ENCODE measurements around the gene CACNA2D1. TPM values are rescaled to one million over a fixed set of nuclear protein-coding genes. Genes with fewer than 3 reads are reported as not detected.

CACNA2D1 gene
- polyA plus RNA-seq, 2 of the 4 experiments (the other 2 are of a cell fraction): 18.0 to 32.9 TPM

DNA sequence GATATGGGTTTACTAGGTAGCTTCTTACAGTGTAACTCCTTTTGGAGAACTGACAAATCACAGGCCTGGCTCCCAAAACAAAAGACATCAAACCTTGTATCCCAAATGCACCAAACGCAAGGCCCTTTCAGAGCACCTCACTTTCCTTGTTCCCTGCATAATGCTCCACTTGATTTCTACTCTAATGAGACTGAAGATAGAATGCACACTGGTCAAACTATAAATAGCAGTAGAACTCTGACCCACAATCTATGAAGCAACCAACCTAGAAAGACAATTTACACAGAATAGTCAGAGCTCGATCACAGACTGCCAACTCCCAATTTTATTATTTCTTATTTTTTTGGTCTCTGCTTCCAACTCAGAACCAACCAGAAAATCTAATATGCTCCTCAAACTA lies 214.4 kb downstream of the CACNA2D1 start:
- FAIRE-seq: no peak
- ATAC-seq: no peak
- H3K4me2 ChIP-seq: no peak overlapping the region
- POLR2A ChIA-PET: no interaction called here
- WGBS (ENCODE audit: missing lambda C conversion rate): 94% methylated on average over 2 of the region's 2 CpGs
- H3K27ac ChIP-seq: no peak overlapping the region
- CTCF ChIA-PET: interaction anchor here (0.8 to 1.8 kb wide), 4 partner anchors 20 to 500 kb away, joined by 3 to 7 read pairs (median 4); no protein-coding TSS in a partner anchor
- DNase-seq (ENCODE audit: low read depth in 1 of 2, low spot score in 1 of 2): no peak
- H3K9me3 ChIP-seq: no peaks in the 10 kb centered on the region
- 0 out of 3 replicates have a peak, but pooled peaks cover 7% of the 10 kb centered on the region for H3K4me1 ChIP-seq
- TF ChIP-seq MYC (IDR thresholded peaks at IDR 0.05; ENCODE audit: borderline replicate concordance, low read length) (no peak), FOSL2 (IDR thresholded peaks at IDR 0.05) (no peak), FOSL2 (CRISPR knock-in tag; IDR thresholded peaks at IDR 0.05) (no peak), NPAS2 (CRISPR knock-in tag; IDR thresholded peaks at IDR 0.05; ENCODE audit: borderline replicate concordance) (no peak), BHLHE40 (IDR thresholded peaks at IDR 0.05; ENCODE audit: low read depth, low read length) (no peak), CEBPB (IDR thresholded peaks at IDR 0.05) (no peak), RAD21 (conservative IDR thresholded peaks at IDR 0.05 in 1 of 2, IDR thresholded peaks at IDR 0.05 in 1 of 2) (no peak), HOXB13 (CRISPR knock-in tag; IDR thresholded peaks at IDR 0.05; ENCODE audit: low read depth) (no peak), GATA3 (IDR thresholded peaks at IDR 0.05; ENCODE audit: borderline replicate concordance) (no peak), HDAC2 (IDR thresholded peaks at IDR 0.05) (no peak), KDM1A (IDR thresholded peaks at IDR 0.05; ENCODE audit: low read depth) (no peak), RFX5 (IDR thresholded peaks at IDR 0.05) (no peak), JUN (IDR thresholded peaks at IDR 0.05) (no peak), KDM5A (IDR thresholded peaks at IDR 0.05) (no peak), ZNF302 (CRISPR knock-in tag; IDR thresholded peaks at IDR 0.05) (no peak), MAFK (IDR thresholded peaks at IDR 0.05; ENCODE audit: partially characterized antibody) (no peak), ZFP36 (IDR thresholded peaks at IDR 0.05; ENCODE audit: borderline replicate concordance, partially characterized antibody) (no peak)
- TF ChIP-seq, protein P1, sequence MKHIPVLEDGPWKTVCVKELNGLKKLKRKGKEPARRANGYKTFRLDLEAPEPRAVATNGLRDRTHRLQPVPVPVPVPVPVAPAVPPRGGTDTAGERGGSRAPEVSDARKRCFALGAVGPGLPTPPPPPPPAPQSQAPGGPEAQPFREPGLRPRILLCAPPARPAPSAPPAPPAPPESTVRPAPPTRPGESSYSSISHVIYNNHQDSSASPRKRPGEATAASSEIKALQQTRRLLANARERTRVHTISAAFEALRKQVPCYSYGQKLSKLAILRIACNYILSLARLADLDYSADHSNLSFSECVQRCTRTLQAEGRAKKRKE (CRISPR knock-in tag; IDR thresholded peaks at IDR 0.05; ENCODE audit: low read depth): no peak
- TF ChIP-seq, protein P2, sequence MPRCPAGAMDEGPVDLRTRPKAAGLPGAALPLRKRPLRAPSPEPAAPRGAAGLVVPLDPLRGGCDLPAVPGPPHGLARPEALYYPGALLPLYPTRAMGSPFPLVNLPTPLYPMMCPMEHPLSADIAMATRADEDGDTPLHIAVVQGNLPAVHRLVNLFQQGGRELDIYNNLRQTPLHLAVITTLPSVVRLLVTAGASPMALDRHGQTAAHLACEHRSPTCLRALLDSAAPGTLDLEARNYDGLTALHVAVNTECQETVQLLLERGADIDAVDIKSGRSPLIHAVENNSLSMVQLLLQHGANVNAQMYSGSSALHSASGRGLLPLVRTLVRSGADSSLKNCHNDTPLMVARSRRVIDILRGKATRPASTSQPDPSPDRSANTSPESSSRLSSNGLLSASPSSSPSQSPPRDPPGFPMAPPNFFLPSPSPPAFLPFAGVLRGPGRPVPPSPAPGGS (IDR thresholded peaks at IDR 0.05): no peak
- TF ChIP-seq, protein P3, sequence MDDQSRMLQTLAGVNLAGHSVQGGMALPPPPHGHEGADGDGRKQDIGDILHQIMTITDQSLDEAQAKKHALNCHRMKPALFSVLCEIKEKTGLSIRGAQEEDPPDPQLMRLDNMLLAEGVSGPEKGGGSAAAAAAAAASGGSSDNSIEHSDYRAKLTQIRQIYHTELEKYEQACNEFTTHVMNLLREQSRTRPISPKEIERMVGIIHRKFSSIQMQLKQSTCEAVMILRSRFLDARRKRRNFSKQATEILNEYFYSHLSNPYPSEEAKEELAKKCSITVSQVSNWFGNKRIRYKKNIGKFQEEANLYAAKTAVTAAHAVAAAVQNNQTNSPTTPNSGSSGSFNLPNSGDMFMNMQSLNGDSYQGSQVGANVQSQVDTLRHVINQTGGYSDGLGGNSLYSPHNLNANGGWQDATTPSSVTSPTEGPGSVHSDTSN (IDR thresholded peaks at IDR 0.05): no peak
- TF ChIP-seq, protein P4, sequence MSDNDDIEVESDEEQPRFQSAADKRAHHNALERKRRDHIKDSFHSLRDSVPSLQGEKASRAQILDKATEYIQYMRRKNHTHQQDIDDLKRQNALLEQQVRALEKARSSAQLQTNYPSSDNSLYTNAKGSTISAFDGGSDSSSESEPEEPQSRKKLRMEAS (IDR thresholded peaks at IDR 0.05): no peak
- no peak overlapping the region for H3K4me3 ChIP-seq

DNA sequence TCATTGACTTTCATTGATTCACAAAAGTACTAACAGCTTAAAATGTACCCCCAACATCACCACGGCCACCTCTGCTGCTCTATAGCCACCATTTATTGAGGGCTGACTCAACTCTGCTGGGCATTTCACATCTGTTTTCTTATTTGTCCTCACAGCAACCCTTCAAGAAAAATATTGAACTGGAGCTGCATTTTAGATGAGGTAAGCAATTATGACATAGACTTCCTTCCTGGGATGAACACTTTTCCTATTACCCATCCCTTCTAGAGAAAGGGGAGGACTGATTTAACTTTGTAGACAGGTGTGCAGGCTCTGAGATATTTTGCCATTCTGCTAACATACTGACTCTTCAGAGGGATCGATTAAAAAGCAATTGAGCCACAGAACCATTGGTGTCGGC lies 217.4 kb downstream of the CACNA2D1 start:
- DNase-seq (ENCODE audit: low read depth in 1 of 2, low spot score in 1 of 2): no peak

DNA sequence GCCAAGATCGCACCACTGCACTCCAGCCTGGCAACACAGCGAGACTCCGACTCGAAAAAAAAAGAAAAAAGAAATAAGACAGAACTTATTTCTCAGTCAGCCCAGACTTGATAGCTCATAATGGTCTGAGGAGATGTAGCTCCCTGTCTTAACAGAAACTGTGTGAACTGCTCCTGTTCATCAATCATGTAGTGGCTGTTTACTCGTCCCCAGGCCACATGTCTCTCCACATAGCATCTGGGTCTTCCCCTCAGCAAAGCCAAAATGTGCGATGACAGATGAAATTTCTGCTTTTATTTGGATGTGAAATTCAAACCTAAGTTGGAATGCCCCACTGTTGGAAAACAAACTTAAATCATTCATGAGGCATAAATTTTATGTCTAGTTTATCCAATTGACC lies 219.0 kb downstream of the CACNA2D1 start:
- WGBS (ENCODE audit: missing lambda C conversion rate): 91% methylated on average over 6 of the region's 6 CpGs
- ATAC-seq: no peak
- FAIRE-seq: no peak
- TF ChIP-seq EHF (CRISPR knock-in tag; IDR thresholded peaks at IDR 0.05): no peak
- no peak for TF ChIP-seq CBX8 (IDR thresholded peaks at IDR 0.05)
- TF ChIP-seq, protein P4 (IDR thresholded peaks at IDR 0.05): no peak
- TF ChIP-seq, protein P5, sequence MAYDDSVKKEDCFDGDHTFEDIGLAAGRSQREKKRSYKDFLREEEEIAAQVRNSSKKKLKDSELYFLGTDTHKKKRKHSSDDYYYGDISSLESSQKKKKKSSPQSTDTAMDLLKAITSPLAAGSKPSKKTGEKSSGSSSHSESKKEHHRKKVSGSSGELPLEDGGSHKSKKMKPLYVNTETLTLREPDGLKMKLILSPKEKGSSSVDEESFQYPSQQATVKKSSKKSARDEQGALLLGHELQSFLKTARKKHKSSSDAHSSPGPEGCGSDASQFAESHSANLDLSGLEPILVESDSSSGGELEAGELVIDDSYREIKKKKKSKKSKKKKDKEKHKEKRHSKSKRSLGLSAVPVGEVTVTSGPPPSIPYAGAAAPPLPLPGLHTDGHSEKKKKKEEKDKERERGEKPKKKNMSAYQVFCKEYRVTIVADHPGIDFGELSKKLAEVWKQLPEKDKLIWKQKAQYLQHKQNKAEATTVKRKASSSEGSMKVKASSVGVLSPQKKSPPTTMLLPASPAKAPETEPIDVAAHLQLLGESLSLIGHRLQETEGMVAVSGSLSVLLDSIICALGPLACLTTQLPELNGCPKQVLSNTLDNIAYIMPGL (CRISPR knock-in tag; IDR thresholded peaks at IDR 0.05; ENCODE audit: borderline replicate concordance): no peak
- no peak for TF ChIP-seq ZSCAN20 (CRISPR knock-in tag; IDR thresholded peaks at IDR 0.05)
- TF ChIP-seq HEYL (CRISPR knock-in tag; IDR thresholded peaks at IDR 0.05): no peak
- no peak for TF ChIP-seq FOSB (CRISPR knock-in tag; IDR thresholded peaks at IDR 0.05)
- no peak for TF ChIP-seq POLR2A (IDR thresholded peaks at IDR 0.05; ENCODE audit: low read length)
- no peak for TF ChIP-seq JUNB (IDR thresholded peaks at IDR 0.05)
- TF ChIP-seq KDM1A (IDR thresholded peaks at IDR 0.05; ENCODE audit: low read depth): no peak
- TF ChIP-seq, protein P1 (CRISPR knock-in tag; IDR thresholded peaks at IDR 0.05; ENCODE audit: low read depth): no peak

More for the DNA sequence above, 217.4 kb downstream of the CACNA2D1 start:
- H3K4me3 ChIP-seq: no peak overlapping the region
- no peaks in the 10 kb centered on the region for H3K9me3 ChIP-seq
- TF ChIP-seq HEYL (CRISPR knock-in tag; IDR thresholded peaks at IDR 0.05) (no peak), MAFK (IDR thresholded peaks at IDR 0.05; ENCODE audit: partially characterized antibody) (peak; percentile 65)
- H3K4me2 ChIP-seq: no peak overlapping the region
- ATAC-seq: no peak
- H3K4me1 ChIP-seq: 0 out of 3 replicates have a peak, but pooled peaks cover 2% of the 10 kb centered on the region
- no peak for FAIRE-seq
- POLR2A ChIA-PET: no interaction called here
- no peak overlapping the region for H3K27ac ChIP-seq
- 95% methylated on average over 3 of the region's 3 CpGs for WGBS (ENCODE audit: missing lambda C conversion rate)
- CTCF ChIA-PET: interaction anchor here (1.6 kb wide), 1 partner anchor 52 kb away, joined by 3 read pairs; no protein-coding TSS in a partner anchor

More for the DNA sequence above, 219.0 kb downstream of the CACNA2D1 start:
- no peaks in the 10 kb centered on the region for H3K4me1 ChIP-seq
- no peak for DNase-seq (ENCODE audit: low read depth in 1 of 2, low spot score in 1 of 2)
- ChIA-PET CTCF (interaction anchor here (1.0 kb wide), 1 partner anchor 348 kb away, joined by 3 read pairs; no protein-coding TSS in a partner anchor), POLR2A (no interaction called here)
- no peak overlapping the region for H3K27ac ChIP-seq
- no peaks in the 10 kb centered on the region for H3K9me3 ChIP-seq
- H3K4me3 ChIP-seq: no peak overlapping the region
- H3K4me2 ChIP-seq: no peak overlapping the region
